Smooth muscle cell of the brain vasculature (primary cell): ENCODE data around the gene CXCL3.

Source experiments
- DNase-seq: peaks from one replicate; pipeline ENCODE4 v3.0.0-alpha.2; 2012; ENCODE audit warnings: low read depth, low spot score

CXCL3 gene

GRCh38 chr4:74014332-74014731 is 24.2 kb downstream of the CXCL3 start:
- DNase-seq = no peak

- DNase-seq = no peak
Measured at GRCh38 chr4:74013264-74013663, 25.2 kb downstream of the CXCL3 start.

- DNase-seq = no peak
Measured at GRCh38 chr4:74012130-74012529, 26.4 kb downstream of the CXCL3 start.

GRCh38 chr4:74009307-74009706 is 29.2 kb downstream of the CXCL3 start:
- DNase-seq = no peak

- no peak for DNase-seq
Measured at GRCh38 chr4:74006009-74006476, 32.4 kb downstream of the CXCL3 start.

- DNase-seq = no peak
Measured at GRCh38 chr4:74005528-74005927, 33.0 kb downstream of the CXCL3 start.

GRCh38 chr4:74004668-74005067 is 33.8 kb downstream of the CXCL3 start:
- DNase-seq = no peak

- DNase-seq = no peak
Measured at GRCh38 chr4:74000301-74000700, 38.2 kb downstream of the CXCL3 start.

- DNase-seq = no peak
Measured at GRCh38 chr4:73998040-73999011, 40.2 kb downstream of the CXCL3 start, which contains the start of gene CXCL5. CXCL5 (minus strand) TSS chr4:73998677; CDS start chr4:73998581, 96 bp downstream.

GRCh38 chr4:73992050-73992449 is 46.4 kb downstream of the CXCL3 start:
- no peak for DNase-seq

- no peak for DNase-seq
Measured at GRCh38 chr4:73991742-73992000, 46.8 kb downstream of the CXCL3 start.

GRCh38 chr4:73990988-73991741 is 47.3 kb downstream of the CXCL3 start:
- no peak for DNase-seq

GRCh38 chr4:73989928-73990327 is 48.6 kb downstream of the CXCL3 start:
- no peak for DNase-seq

GRCh38 chr4:73989031-73989430 is 49.5 kb downstream of the CXCL3 start:
- DNase-seq = no peak

- DNase-seq = no peak
Measured at GRCh38 chr4:73988061-73988460, 50.4 kb downstream of the CXCL3 start, which contains the start of gene PPBP. PPBP (minus strand) TSS chr4:73988190; CDS start chr4:73988103, 87 bp downstream.
